ENCODE measurements around the gene RIPOR2.

GRCh38 chr6:24838081-24838480, 97.7 kb downstream of the RIPOR2 start:
- TF ChIP-seq CTCF (IDR thresholded peaks at IDR 0.05; ENCODE audit: low read depth, low read length) (no peak), EZH2phosphoT487 (IDR thresholded peaks at IDR 0.05; ENCODE audit: low read depth) (no peak)

Measured in OCI-LY3 (cell line).